ENCODE measurements around the gene GPT2.

DNA sequence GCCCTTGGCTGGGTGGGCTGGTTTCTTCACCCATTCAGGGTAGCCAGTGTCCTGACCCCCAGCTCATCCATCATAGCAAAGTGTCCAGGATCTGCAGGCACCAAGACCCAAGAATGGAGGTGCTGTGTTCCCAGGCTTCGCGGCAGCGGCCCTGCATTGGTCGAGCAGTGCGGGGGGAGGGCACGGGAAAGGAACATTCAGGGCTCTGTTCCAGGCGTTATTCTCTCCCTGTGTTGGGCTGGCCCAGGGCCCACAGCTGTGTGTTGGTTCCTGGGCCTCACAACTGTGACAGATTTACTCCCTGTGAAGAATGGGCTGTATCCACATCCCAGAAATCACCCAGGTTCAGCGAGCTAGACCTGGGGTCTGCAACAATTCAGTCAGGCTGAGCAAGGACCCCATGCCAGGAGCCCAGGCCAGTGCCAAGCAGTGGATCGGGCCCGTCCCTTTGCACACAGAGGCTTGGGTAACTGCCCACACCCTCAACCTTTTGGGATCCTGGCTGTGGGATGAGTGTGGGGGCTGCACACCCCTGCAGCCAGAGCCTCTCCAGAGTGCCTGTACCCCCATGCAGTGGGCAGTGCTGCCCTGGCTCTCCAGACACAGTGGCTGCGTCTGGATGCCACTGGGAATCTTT, 10.0 kb downstream of the GPT2 start:
- TF ChIP-seq, protein P1, sequence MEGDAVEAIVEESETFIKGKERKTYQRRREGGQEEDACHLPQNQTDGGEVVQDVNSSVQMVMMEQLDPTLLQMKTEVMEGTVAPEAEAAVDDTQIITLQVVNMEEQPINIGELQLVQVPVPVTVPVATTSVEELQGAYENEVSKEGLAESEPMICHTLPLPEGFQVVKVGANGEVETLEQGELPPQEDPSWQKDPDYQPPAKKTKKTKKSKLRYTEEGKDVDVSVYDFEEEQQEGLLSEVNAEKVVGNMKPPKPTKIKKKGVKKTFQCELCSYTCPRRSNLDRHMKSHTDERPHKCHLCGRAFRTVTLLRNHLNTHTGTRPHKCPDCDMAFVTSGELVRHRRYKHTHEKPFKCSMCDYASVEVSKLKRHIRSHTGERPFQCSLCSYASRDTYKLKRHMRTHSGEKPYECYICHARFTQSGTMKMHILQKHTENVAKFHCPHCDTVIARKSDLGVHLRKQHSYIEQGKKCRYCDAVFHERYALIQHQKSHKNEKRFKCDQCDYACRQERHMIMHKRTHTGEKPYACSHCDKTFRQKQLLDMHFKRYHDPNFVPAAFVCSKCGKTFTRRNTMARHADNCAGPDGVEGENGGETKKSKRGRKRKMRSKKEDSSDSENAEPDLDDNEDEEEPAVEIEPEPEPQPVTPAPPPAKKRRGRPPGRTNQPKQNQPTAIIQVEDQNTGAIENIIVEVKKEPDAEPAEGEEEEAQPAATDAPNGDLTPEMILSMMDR (conservative IDR thresholded peaks at IDR 0.05 in 1 of 2, IDR thresholded peaks at IDR 0.05 in 1 of 2; ENCODE audit: low read depth in 1 of 2, low read length in 2 of 2): no peak
- no peak for TF ChIP-seq EZH2 (IDR thresholded peaks at IDR 0.05; ENCODE audit: low read length, missing control alignments)

All from fibroblast of lung (primary cell).